Fibroblast of mammary gland (primary cell): Measurements from ENCODE around the gene NDFIP2.

Source experiments
- DNase-seq: peaks from one replicate; pipeline ENCODE4 v3.0.0-alpha.2; 2010; ENCODE audit warnings: low read depth
- H3K4me3 ChIP-seq: 2 replicates; pipeline ENCODE4 v1.5.1; 2011; ENCODE audit warnings: low read depth, mild to moderate bottlenecking, low read length, moderate library complexity; ENCODE audit not compliant: control insufficient read depth
- TF ChIP-seq, protein P1 (sequence below): conservative IDR thresholded peaks from 2 replicates; pipeline ENCODE4 v1.5.1; 2011; ENCODE audit warnings: low read depth, low read length, inconsistent platforms; ENCODE audit not compliant: control insufficient read depth, insufficient read depth

The NDFIP2 gene

DNA sequence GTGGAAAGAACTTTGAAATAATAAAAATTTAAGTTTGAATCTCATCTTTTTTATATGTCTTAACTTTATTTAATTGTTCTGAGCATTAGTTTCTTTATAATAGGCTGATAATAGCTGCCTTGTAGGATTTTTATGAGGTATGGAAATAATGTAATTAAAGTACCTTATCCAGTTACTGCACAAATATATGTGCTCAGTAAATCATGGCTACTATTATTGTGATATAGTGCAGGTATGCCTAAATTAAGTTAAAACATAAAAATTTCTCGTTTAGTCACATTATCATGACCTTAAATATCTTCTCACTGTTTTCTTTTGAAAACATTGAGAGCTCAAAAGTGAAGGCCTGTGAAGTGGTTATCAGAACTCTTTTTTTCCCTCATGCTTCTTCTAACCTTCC is 62.9 kb downstream of the NDFIP2 start:
- TF ChIP-seq, protein P1, sequence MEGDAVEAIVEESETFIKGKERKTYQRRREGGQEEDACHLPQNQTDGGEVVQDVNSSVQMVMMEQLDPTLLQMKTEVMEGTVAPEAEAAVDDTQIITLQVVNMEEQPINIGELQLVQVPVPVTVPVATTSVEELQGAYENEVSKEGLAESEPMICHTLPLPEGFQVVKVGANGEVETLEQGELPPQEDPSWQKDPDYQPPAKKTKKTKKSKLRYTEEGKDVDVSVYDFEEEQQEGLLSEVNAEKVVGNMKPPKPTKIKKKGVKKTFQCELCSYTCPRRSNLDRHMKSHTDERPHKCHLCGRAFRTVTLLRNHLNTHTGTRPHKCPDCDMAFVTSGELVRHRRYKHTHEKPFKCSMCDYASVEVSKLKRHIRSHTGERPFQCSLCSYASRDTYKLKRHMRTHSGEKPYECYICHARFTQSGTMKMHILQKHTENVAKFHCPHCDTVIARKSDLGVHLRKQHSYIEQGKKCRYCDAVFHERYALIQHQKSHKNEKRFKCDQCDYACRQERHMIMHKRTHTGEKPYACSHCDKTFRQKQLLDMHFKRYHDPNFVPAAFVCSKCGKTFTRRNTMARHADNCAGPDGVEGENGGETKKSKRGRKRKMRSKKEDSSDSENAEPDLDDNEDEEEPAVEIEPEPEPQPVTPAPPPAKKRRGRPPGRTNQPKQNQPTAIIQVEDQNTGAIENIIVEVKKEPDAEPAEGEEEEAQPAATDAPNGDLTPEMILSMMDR, result no peak
- DNase-seq, result no peak
- H3K4me3 ChIP-seq, result no peak overlapping the region

DNA sequence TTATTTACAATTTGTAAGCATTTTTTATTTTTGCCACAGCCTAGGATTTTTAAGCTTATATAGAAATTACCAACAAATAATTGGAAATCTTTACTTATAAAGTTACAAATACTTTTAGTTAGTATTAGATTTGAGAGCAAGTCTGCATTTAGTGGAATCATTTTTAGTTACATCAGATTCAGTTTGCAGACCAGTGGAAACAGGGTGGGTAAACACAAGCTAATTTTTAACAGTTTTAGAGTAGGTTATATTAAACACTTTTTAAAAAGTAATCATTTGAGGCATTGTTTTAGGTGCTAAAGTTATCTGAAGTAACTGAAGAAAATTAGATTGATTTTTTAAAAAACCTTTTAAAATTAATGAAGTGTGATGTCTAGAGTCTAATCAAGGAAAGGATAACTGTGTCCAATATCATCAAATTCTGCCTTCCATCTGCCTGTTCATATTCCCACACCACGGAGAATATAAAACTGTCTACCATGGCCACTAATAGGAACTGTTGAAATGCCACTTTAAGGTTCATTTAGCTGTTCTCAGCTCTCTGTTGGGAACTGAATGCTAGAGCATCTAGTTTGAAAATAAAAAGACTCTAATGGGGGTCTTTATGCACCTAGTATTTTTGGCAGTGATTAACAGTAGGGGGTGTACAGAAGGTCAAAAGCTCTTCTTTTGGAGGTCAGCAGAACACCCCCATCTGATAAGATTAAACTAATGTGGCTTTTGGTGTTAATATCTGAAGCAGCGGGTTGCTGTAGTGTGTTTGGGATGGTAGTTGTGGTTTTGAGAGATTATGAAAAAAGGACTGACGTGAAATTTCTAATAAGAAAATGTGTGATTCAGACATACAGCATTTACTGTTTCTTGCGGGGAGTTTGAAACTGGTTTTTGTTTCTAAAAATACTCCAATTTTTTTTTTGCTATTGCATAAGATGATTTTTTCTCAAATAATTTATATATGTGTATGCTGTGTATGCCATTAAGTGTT is 66.5 kb downstream of the NDFIP2 start:
- H3K4me3 ChIP-seq, result no peak overlapping the region
- DNase-seq, result no peak
- TF ChIP-seq, protein P1, result no peak

DNA sequence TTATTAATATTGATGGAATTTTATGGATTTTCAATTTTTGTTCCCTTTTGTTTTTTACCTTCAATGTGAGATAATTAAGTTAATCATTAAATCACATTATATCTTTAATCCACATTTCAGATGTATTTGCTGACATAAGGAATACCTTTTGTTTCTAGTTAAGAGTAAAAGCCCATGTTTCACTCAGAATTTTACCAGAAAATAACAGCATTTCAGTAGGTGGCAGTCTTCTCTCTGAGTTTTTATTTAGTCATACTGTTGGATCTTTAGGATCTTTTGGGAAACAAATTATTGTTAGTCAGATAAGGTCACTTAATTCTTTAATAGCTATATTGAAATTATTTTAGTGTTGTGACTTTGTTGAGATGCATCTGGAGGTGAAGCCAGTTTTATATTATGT is 67.9 kb downstream of the NDFIP2 start:
- H3K4me3 ChIP-seq, result no peak overlapping the region
- peak; percentile 34 for DNase-seq
- TF ChIP-seq, protein P1, result peak; percentile 46

DNA sequence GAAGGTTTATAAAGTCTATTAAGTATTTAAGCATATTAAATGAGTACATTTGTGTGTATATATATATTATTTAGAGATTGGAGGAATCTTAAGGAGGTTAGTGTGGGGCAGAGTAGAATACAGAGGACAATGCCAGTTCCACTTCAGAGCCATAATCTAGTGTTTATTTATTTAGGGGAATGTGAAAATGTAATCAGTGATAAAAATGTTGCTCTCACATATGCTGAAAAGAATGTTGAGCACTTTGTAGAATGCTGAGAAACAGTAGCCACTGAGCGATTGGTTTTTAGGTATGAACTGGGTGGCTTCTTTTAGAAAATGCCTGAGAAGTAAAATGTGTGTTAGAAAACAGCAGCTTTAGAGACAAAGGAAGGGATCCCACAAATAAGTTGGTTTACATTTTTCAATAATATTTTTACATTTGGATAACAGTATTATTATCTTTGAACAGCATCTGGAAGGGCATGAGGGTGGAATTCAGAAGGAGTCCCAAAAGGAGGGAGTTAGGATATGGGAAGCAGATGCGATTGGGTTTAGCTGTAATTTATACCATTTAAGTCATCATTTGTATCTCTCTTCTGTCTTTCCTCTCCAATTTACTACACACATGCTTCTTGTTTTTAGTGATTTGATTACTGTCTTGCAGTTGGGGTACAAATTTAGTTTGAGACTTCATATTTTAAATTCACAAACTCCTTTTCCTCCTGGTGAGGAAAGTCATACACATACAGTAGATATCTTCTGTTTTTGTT is 68.6 kb downstream of the NDFIP2 start:
- H3K4me3 ChIP-seq, result no peak overlapping the region
- DNase-seq, result no peak
- TF ChIP-seq, protein P1, result no peak

DNA sequence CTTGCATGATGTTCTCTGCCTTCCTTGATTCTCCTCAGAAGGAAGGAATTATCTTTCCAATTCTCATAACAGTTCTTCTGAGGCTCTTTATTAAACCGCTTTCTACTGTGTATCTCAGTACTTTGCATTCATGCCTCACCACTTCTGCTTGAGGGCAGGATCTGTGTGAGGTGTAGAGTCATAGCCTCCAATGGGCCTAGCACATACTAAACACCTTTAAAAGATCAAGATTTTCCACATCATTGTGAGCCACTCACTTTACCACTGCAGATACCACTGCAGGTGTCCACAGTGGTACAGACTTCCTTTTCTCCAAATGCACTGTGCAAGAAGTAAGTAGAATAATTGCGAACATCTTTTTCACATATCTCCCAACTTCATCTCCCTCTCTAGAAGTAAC is 76.7 kb downstream of the NDFIP2 start:
- DNase-seq, result no peak
- TF ChIP-seq, protein P1, result no peak
- no peak overlapping the region for H3K4me3 ChIP-seq

DNA sequence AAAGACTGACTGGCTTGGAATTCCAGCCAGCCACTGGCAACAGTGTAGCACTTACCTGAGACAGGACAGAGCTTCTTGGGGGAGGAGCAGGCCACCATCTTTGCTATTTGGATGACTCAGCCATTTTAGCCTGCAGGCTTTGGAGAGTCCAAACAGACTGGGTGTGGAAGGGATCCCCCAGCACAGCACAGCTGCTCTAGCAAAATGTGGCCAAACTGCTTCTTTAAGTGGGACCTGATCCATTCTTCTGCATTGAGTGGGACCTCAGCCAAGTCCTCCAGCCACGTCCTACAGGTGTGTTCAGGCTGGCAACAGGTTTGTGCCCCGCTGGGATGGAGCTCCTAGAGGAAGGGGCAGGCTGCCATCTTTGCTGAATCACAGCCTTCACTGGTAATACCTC is 80.0 kb downstream of the NDFIP2 start:
- no peak for DNase-seq
- H3K4me3 ChIP-seq, result no peak overlapping the region
- TF ChIP-seq, protein P1, result no peak
